Endodermal cell (in vitro differentiated cells): ENCODE data around the gene FASTKD3. TPM values are rescaled to one million over a fixed set of nuclear protein-coding genes. Genes with fewer than 3 reads are reported as not detected.

Experiments
- DNase-seq: peaks from one replicate; pipeline ENCODE4 v3.0.0-alpha.2; 2017
- H3K27ac ChIP-seq: 2 replicates; pipeline ENCODE4 v1.5.1; 2013; ENCODE audit warnings: mild to moderate bottlenecking, low read depth, low read length, moderate library complexity
- H3K27me3 ChIP-seq: 2 replicates; pipeline ENCODE4 v1.6.1; 2013; ENCODE audit warnings: mild to moderate bottlenecking, low read length, moderate library complexity; ENCODE audit not compliant: insufficient read depth, control insufficient read depth, poor library complexity, severe bottlenecking
- H3K36me3 ChIP-seq: 2 replicates; pipeline ENCODE4 v1.7.0; 2013; ENCODE audit warnings: mild to moderate bottlenecking, low read length, moderate library complexity; ENCODE audit not compliant: control insufficient read depth, insufficient read depth
- H3K4me1 ChIP-seq: one replicate; pipeline ENCODE4 v1.7.0; 2013; ENCODE audit warnings: low read length; ENCODE audit not compliant: control insufficient read depth, insufficient read depth
- H3K4me3 ChIP-seq: 2 replicates; pipeline ENCODE4 v1.5.1; 2013; ENCODE audit warnings: mild to moderate bottlenecking, low read length, moderate library complexity
- H3K9ac ChIP-seq: 2 replicates; pipeline ENCODE4 v1.6.1; 2013; ENCODE audit warnings: mild to moderate bottlenecking, low read length, moderate library complexity; ENCODE audit not compliant: poor library complexity, severe bottlenecking; ENCODE audit errors: extremely low read depth
- H3K9me3 ChIP-seq: 2 replicates; pipeline ENCODE4 v1.6.1; 2013; ENCODE audit warnings: mild to moderate bottlenecking, low read length, moderate library complexity; ENCODE audit not compliant: control insufficient read depth
- H3K27ac Mint-ChIP-seq: 2 replicates; pipeline ENCODE4 v1.8.0; 2020; ENCODE audit warnings: mixed read lengths
- H3K27me3 Mint-ChIP-seq: 2 replicates; pipeline ENCODE4 v1.8.0; 2021; ENCODE audit warnings: mild to moderate bottlenecking, mixed read lengths; ENCODE audit not compliant: insufficient read depth
- H3K36me3 Mint-ChIP-seq: 2 replicates; pipeline ENCODE4 v1.8.0; 2020; ENCODE audit warnings: low read depth, mixed read lengths
- H3K4me1 Mint-ChIP-seq: 2 replicates; pipeline ENCODE4 v1.8.0; 2020; ENCODE audit warnings: mixed read lengths
- H3K4me3 Mint-ChIP-seq: 2 replicates; pipeline ENCODE4 v1.8.0; 2020; ENCODE audit warnings: mild to moderate bottlenecking, moderate library complexity, mixed read lengths
- H3K9me3 Mint-ChIP-seq: 2 replicates; pipeline ENCODE4 v1.8.0; 2020; ENCODE audit warnings: mild to moderate bottlenecking, mixed read lengths
- WGBS, 2 experiments: methylation state at CpG; one replicate each; pipeline versions ENCODE4 v1.1.5 to v1.1.7; 2013; ENCODE audit warnings: missing lambda C conversion rate in 2 of 2, mixed read lengths in 1 of 2; ENCODE audit not compliant: insufficient coverage in 1 of 2, insufficient read length in 1 of 2; 5-methylcytosine and 5-hydroxymethylcytosine counted together
- total RNA-seq, 2 donors: library from RNA; stranded (reverse); fragmentation: NEBNext Ultra II Directional in 1 of 2; extraction: Animal tissue kit (Norgen Biotek cat#: 25700) in 1 of 2; gene quantifications; 2 replicates in 1 of 2; 3 replicates in 1 of 2; pipeline ENCODE4 v1.2.1, GENCODE V29; 2021
- TF ChIP-seq, protein P1 (sequence below): fragments of 200-600 bp; sonication (generic); conservative IDR thresholded peaks from 2 replicates; pipeline ENCODE4 v1.5.0; 2021; ENCODE audit warnings: antibody characterized with exemption, mild to moderate bottlenecking

The FASTKD3 gene
- total RNA-seq, 2 donors from 2014 or later, result 6.6 to 8.5 TPM

DNA sequence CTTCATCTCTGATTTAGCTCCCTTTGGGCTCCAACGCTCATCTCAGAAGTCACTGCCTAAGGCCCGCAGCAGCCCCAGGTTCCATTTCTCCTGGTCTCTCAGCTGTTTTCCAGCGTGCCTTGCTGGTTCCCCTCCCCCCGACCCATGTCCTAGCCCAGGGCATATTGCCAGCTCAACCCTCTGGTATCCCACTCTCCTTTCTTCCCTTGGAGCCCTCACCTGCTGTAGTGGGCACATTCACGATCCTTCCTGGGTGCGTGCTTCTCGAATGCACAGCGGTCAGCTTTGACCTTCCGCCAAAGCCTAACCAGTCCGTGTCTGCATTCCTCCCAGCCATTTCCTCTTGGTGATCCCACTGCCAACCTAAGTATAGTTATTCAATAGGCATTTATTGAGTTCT lies 54.0 kb downstream of the FASTKD3 start:
- Mint-ChIP-seq H3K36me3 (peaks cover 23% of the 10 kb centered on the region), H3K27me3 (peaks cover 16% of the 10 kb centered on the region), H3K9me3 (no peaks in the 10 kb centered on the region), H3K4me1 (peaks cover 10% of the 10 kb centered on the region), H3K27ac (no peak overlapping the region), H3K4me3 (no peak overlapping the region)
- Histone ChIP-seq H3K4me3 (no peak overlapping the region), H3K9ac (no peak overlapping the region), H3K27me3 (peaks cover 34% of the 10 kb centered on the region), H3K9me3 (no peaks in the 10 kb centered on the region), H3K36me3 (peaks cover 15% of the 10 kb centered on the region), H3K4me1 (peaks cover 7% of the 10 kb centered on the region), H3K27ac (no peak overlapping the region)
- DNase-seq, result no peak
- TF ChIP-seq, protein P1, sequence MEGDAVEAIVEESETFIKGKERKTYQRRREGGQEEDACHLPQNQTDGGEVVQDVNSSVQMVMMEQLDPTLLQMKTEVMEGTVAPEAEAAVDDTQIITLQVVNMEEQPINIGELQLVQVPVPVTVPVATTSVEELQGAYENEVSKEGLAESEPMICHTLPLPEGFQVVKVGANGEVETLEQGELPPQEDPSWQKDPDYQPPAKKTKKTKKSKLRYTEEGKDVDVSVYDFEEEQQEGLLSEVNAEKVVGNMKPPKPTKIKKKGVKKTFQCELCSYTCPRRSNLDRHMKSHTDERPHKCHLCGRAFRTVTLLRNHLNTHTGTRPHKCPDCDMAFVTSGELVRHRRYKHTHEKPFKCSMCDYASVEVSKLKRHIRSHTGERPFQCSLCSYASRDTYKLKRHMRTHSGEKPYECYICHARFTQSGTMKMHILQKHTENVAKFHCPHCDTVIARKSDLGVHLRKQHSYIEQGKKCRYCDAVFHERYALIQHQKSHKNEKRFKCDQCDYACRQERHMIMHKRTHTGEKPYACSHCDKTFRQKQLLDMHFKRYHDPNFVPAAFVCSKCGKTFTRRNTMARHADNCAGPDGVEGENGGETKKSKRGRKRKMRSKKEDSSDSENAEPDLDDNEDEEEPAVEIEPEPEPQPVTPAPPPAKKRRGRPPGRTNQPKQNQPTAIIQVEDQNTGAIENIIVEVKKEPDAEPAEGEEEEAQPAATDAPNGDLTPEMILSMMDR, result no peak
- WGBS, 2 experiments, result 95 to 97% methylated on average over 6 to 10 of the region's 10 CpGs

DNA sequence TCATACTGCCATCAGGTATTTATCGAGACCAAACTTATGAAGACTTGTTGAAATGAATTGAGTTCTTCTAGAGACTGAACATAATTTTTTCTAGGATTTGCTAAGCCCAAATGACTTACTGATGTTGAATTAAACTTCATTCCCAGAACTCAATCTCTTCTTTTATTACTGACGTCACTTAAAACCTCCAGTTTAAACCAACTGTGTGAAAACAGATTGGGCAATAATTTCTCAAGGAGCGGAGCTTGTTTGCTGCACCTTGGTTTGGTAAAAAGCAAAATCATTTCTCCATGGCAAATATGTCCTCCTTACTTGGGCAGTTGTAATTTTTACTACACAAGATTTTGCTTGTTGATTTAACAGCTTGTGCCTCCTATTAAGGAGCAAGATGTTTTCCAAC lies 55.3 kb downstream of the FASTKD3 start:
- Histone ChIP-seq H3K27ac (no peak overlapping the region), H3K4me3 (no peak overlapping the region), H3K4me1 (peaks cover 7% of the 10 kb centered on the region), H3K27me3 (peaks cover 45% of the 10 kb centered on the region), H3K9me3 (no peaks in the 10 kb centered on the region), H3K36me3 (peaks cover 7% of the 10 kb centered on the region), H3K9ac (no peak overlapping the region)
- TF ChIP-seq, protein P1, result no peak
- 91 to 94% methylated on average over 3 of the region's 3 CpGs for WGBS, 2 experiments
- Mint-ChIP-seq H3K27ac (no peak overlapping the region), H3K4me1 (peaks cover 10% of the 10 kb centered on the region), H3K9me3 (no peaks in the 10 kb centered on the region), H3K4me3 (no peak overlapping the region), H3K27me3 (peaks cover 19% of the 10 kb centered on the region), H3K36me3 (peaks cover 15% of the 10 kb centered on the region)
- no peak for DNase-seq

DNA sequence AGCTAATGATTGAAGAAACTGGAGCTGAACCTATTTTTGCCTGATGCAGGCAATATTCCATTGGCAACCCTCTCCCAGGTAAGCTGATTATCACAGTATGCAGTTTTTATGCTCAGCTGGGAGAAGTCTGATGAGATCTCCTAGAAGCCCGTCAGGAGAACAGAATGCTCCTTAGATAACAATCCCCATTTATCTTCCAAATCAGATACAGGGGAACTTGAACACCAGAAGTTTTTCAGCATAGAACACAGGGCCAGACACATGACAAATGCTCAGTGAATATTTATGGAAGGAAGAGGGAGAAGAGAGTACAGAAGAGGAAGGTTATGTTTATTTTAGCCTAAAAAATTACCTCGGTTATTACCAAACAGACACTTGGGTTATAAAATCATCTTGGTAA lies 55.8 kb downstream of the FASTKD3 start:
- no peak for DNase-seq
- no peak overlapping the region for H3K9ac ChIP-seq
- no peak overlapping the region for H3K27ac ChIP-seq
- H3K36me3 ChIP-seq, result peaks cover 7% of the 10 kb centered on the region
- TF ChIP-seq, protein P1, result no peak
- Mint-ChIP-seq H3K36me3 (peaks cover 18% of the 10 kb centered on the region), H3K27ac (no peak overlapping the region), H3K9me3 (no peaks in the 10 kb centered on the region), H3K27me3 (peaks cover 24% of the 10 kb centered on the region), H3K4me1 (peaks cover 10% of the 10 kb centered on the region), H3K4me3 (no peak overlapping the region)
- no peak overlapping the region for H3K4me3 ChIP-seq
- H3K4me1 ChIP-seq, result peaks cover 7% of the 10 kb centered on the region
- H3K9me3 ChIP-seq, result no peaks in the 10 kb centered on the region
- H3K27me3 ChIP-seq, result peaks cover 51% of the 10 kb centered on the region
- WGBS, 2 experiments, result 94% methylated on average over 2 of the region's 2 CpGs; no CpG with 5 or more reads in 1 of the 2 experiments
